SK-N-SH (cell line): ENCODE data around the gene FAM200A. TPM values are rescaled to one million over a fixed set of nuclear protein-coding genes. Genes with fewer than 3 reads are reported as not detected.
"Not testable (repeated sequence)": the region's sequence is repeated elsewhere in the genome, so short reads cannot be mapped to it uniquely, and the experiment has no call there.

Experiments
- CTCF ChIA-PET: fragments of 300-600, 350-600 bp; formaldehyde crosslinking; extraction: SDS; loops from one replicate; lab custom pipeline; 2021; lab: Yijun Ruan, JAX
- POLR2A ChIA-PET: fragments of 350-600 bp; sonication (Branson Sonifier 250); formaldehyde crosslinking; extraction: SDS; loops from one replicate; lab custom pipeline; 2020; ENCODE audit warnings: antibody characterized with exemption, inconsistent platforms; lab: Yijun Ruan, JAX
- DNase-seq: peaks from one replicate; pipeline ENCODE4 v3.0.0; 2012
- H2AFZ ChIP-seq: fragments of 200-600 bp; sonication (generic); 2 replicates; pipeline ENCODE4 v1.8.1; 2016; ENCODE audit warnings: antibody characterized with exemption, mild to moderate bottlenecking, low read depth
- H3F3A ChIP-seq: fragments of 200-600 bp; sonication (generic); replicated peaks from 2 replicates; pipeline ENCODE3; 2016; ENCODE audit warnings: antibody characterized with exemption, mild to moderate bottlenecking; ENCODE audit not compliant: insufficient read depth
- H3K27ac ChIP-seq, 2 experiments: fragments of 200-500 bp in 1 of 2; fragments of 200-600 bp in 1 of 2; sonication (Bioruptor generic) in 1 of 2; sonication (generic), shearing (Covaris generic) in 1 of 2; 2 replicates each; pipeline versions ENCODE4 v1.5.1 to v1.6.1; 2014 to 2016; ENCODE audit warnings: low read depth in 2 of 2, inconsistent platforms in 1 of 2, low read length in 1 of 2, mild to moderate bottlenecking in 1 of 2, mixed read lengths in 1 of 2
- H3K27me3 ChIP-seq: fragments of 200-600 bp; sonication (generic), shearing (Covaris generic); 2 replicates; pipeline ENCODE4 v1.6.1; 2016; ENCODE audit warnings: mixed run types; ENCODE audit not compliant: insufficient read depth
- H3K36me3 ChIP-seq, 2 experiments: fragments of 200-500 bp in 1 of 2; fragments of 200-600 bp in 1 of 2; sonication (Bioruptor generic) in 1 of 2; sonication (generic) in 1 of 2; replicated peaks in 1 of 2; 2 replicates each; pipeline versions ENCODE3 to v1.5.1; 2014 to 2016; ENCODE audit warnings: low read length in 1 of 2, mild to moderate bottlenecking in 1 of 2; ENCODE audit not compliant: insufficient read depth in 2 of 2, control insufficient read depth in 1 of 2
- H3K4me1 ChIP-seq, 2 experiments: fragments of 200-500 bp in 1 of 2; fragments of 200-600 bp in 1 of 2; sonication (Bioruptor generic) in 1 of 2; sonication (generic), shearing (Covaris generic) in 1 of 2; 2 replicates each; pipeline versions ENCODE4 v1.5.1 to v1.6.1; 2014 to 2016; ENCODE audit warnings: low read depth in 1 of 2, low read length in 1 of 2, mixed run types in 1 of 2; ENCODE audit not compliant: insufficient read depth in 2 of 2, control insufficient read depth in 1 of 2
- H3K4me2 ChIP-seq: fragments of 200-600 bp; sonication (generic), shearing (Covaris generic); 2 replicates; pipeline ENCODE4 v1.6.1; 2017; ENCODE audit warnings: mixed run types
- H3K4me3 ChIP-seq, 2 experiments: fragments of 200-500 bp in 1 of 2; fragments of 200-600 bp in 1 of 2; sonication (Bioruptor generic) in 1 of 2; sonication (generic), shearing (Covaris generic) in 1 of 2; 2 replicates each; pipeline versions ENCODE4 v1.5.1 to v1.8.1; 2014 to 2016; ENCODE audit warnings: low read depth in 2 of 2, inconsistent platforms in 1 of 2, low read length in 1 of 2, mild to moderate bottlenecking in 1 of 2, mixed read lengths in 1 of 2, moderate library complexity in 1 of 2
- H3K79me2 ChIP-seq: fragments of 200-600 bp; sonication (generic); 2 replicates; pipeline ENCODE4 v1.8.1; 2017; ENCODE audit warnings: mild to moderate bottlenecking; ENCODE audit not compliant: insufficient read depth
- H3K9ac ChIP-seq: fragments of 200-600 bp; sonication (generic); 2 replicates; pipeline ENCODE4 v1.6.1; 2017; ENCODE audit warnings: mixed run types
- H3K9me2 ChIP-seq: fragments of 200-600 bp; sonication (generic); 2 replicates; pipeline ENCODE4 v1.6.1; 2017; ENCODE audit warnings: mixed run types
- H3K9me3 ChIP-seq: fragments of 200-600 bp; sonication (generic); 2 replicates; pipeline ENCODE4 v1.6.1; 2017; ENCODE audit warnings: mixed run types, mild to moderate bottlenecking, moderate library complexity
- H4K20me1 ChIP-seq: fragments of 200-600 bp; sonication (generic); 2 replicates; pipeline ENCODE4 v1.6.1; 2017; ENCODE audit warnings: mild to moderate bottlenecking, mixed run types; ENCODE audit not compliant: insufficient read depth
- CHD2 ChIP-seq: fragments of 150-350 bp; IDR thresholded peaks from 2 replicates; pipeline ENCODE4 v1.6.1; 2018; ENCODE audit warnings: low read length; ENCODE audit not compliant: partially characterized antibody
- EZH2phosphoT487 ChIP-seq: fragments of 200-600 bp; sonication (generic); IDR thresholded peaks from 2 replicates; pipeline ENCODE4 v1.6.1; 2017; ENCODE audit warnings: low read depth, mixed run types, mild to moderate bottlenecking, antibody characterized with exemption, moderate library complexity, borderline replicate concordance
- FOXM1 ChIP-seq: IDR thresholded peaks from 2 replicates; pipeline ENCODE4 v1.4.0; 2012; ENCODE audit warnings: low read depth, mild to moderate bottlenecking
- GABPA ChIP-seq: IDR thresholded peaks from 2 replicates; pipeline ENCODE4 v1.4.0; 2012; ENCODE audit warnings: low read depth, mild to moderate bottlenecking
- IRF3 ChIP-seq: fragments of 150-350 bp; IDR thresholded peaks from 2 replicates; pipeline ENCODE4 v1.6.1; 2016; ENCODE audit warnings: mild to moderate bottlenecking, low read depth, low read length
- MAX ChIP-seq: IDR thresholded peaks from 2 replicates; pipeline ENCODE4 v1.4.0; 2012; ENCODE audit warnings: low read depth
- SIN3A ChIP-seq: IDR thresholded peaks from 2 replicates; pipeline ENCODE4 v1.6.1; 2012; ENCODE audit warnings: low read depth, mild to moderate bottlenecking, low read length, moderate library complexity, borderline replicate concordance
- WGBS: methylation state at CpG from one replicate; pipeline ENCODE4 v1.1.6; 2017; ENCODE audit warnings: low lambda C conversion rate; 5-methylcytosine and 5-hydroxymethylcytosine counted together
- polyA plus RNA-seq, 3 experiments: library from polyadenylated mRNA; depleted of rRNA; stranded (reverse); fragments of >200 nt; gene quantifications; 2 replicates each; pipeline ENCODE4 v1.2.3, GENCODE V29; 2012

FAM200A gene
- polyA plus RNA-seq, 1 of the 3 experiments (the other 2 are of a cell fraction), result 6.2 TPM

GRCh38 chr7:99594948-99595745 is 43.2 kb upstream of the FAM200A start (continued):
- TF ChIP-seq GABPA (no peak), SIN3A (no peak), EZH2phosphoT487 (no peak)

GRCh38 chr7:99588868-99589267 is 37.0 kb upstream of the FAM200A start:
- no peak overlapping the region for H3K27ac ChIP-seq
- H4K20me1 ChIP-seq, result no peaks in the 10 kb centered on the region
- no peaks in the 10 kb centered on the region for H3K27me3 ChIP-seq
- no peak overlapping the region for H3K4me2 ChIP-seq
- no peaks in the 10 kb centered on the region for H3F3A ChIP-seq
- no peaks in the 10 kb centered on the region for H3K4me1 ChIP-seq
- no peaks in the 10 kb centered on the region for H3K9me2 ChIP-seq
- H3K9ac ChIP-seq, result no peak overlapping the region
- no peak overlapping the region for H3K4me3 ChIP-seq
- POLR2A ChIA-PET, result no interaction called here
- no peaks in the 10 kb centered on the region for H3K9me3 ChIP-seq
- TF ChIP-seq MAX, result no peak
- TF ChIP-seq CHD2, result no peak
- TF ChIP-seq FOXM1, result no peak
- TF ChIP-seq IRF3, result no peak
- CTCF ChIA-PET, result no interaction called here
- WGBS, result 64% methylated on average over 3 of the region's 3 CpGs
- H2AFZ ChIP-seq, result no peak overlapping the region
- H3K79me2 ChIP-seq, result no peaks in the 10 kb centered on the region
- H3K36me3 ChIP-seq, result no peaks in the 10 kb centered on the region
- DNase-seq, result no peak

- ChIA-PET POLR2A (interaction anchor here (0.6 to 2.6 kb wide), 9 partner anchors 22 to 256 kb away, joined by 3 to 23 read pairs (median 4); partner anchors contain the start of genes FAM200A, ZKSCAN5, ZNF394 and ZNF655), CTCF (interaction anchor here (1.1 to 3.7 kb wide), 11 partner anchors 10 to 115 kb away, joined by 3 to 27 read pairs (median 6); partner anchors contain the start of genes ATP5MF, ZKSCAN5, ZNF394 and ZNF655)
- not testable (repeated sequence) for H3K9me2 ChIP-seq, H3K9me3 ChIP-seq, H3K27me3 ChIP-seq, DNase-seq, H3K36me3 ChIP-seq, H4K20me1 ChIP-seq, H3K79me2 ChIP-seq
- 59% methylated on average over 4 of the region's 4 CpGs for WGBS
- Histone ChIP-seq H3K9ac (peak overlapping the region; percentile 59), H3K27ac (peak overlapping the region in 1 of 2 experiments; percentile 71; a peak in 1 of 4 replicates), H3K4me2 (peak overlapping the region; percentile 92), H3K4me3 (peak overlapping the region; percentile 58 to 70), H2AFZ (peak overlapping the region; percentile 90), H3F3A (peaks cover 34% of the 10 kb centered on the region), H3K4me1 (peaks cover 4 to 11% of the 10 kb centered on the region in 2 experiments; a peak in 2 of 4 replicates)
Measured at GRCh38 chr7:99580778-99581332, 28.9 kb upstream of the FAM200A start.
